Measurements from ENCODE around the gene CLCN7. TPM values are rescaled to one million over a fixed set of nuclear protein-coding genes. Genes with fewer than 3 reads are reported as not detected.

CLCN7 gene
- total and polyA plus RNA-seq, 8 donors, result 28.6 to 130 (median 31.3) TPM

- H3K4me1 ChIP-seq, result no peaks in the 10 kb centered on the region
- H3K36me3 ChIP-seq, result no peaks in the 10 kb centered on the region
- ATAC-seq, result no peak
- intact Hi-C loops (cut with DNase I), result no loop called here
- DNase-seq, result no peak
- H3K9me3 ChIP-seq, result no peaks in the 10 kb centered on the region
- H3K27me3 ChIP-seq, result peaks cover 0 to 8% of the 10 kb centered on the region in 2 donors
- no peak overlapping the region for H3K4me3 ChIP-seq
- no peak for TF ChIP-seq CTCF (IDR thresholded peaks at IDR 0.05)
- no peak overlapping the region for H3K27ac ChIP-seq
These were observed 35.6 kb downstream of the CLCN7 start for GRCh38 chr16:1439058-1439698.

DNA sequence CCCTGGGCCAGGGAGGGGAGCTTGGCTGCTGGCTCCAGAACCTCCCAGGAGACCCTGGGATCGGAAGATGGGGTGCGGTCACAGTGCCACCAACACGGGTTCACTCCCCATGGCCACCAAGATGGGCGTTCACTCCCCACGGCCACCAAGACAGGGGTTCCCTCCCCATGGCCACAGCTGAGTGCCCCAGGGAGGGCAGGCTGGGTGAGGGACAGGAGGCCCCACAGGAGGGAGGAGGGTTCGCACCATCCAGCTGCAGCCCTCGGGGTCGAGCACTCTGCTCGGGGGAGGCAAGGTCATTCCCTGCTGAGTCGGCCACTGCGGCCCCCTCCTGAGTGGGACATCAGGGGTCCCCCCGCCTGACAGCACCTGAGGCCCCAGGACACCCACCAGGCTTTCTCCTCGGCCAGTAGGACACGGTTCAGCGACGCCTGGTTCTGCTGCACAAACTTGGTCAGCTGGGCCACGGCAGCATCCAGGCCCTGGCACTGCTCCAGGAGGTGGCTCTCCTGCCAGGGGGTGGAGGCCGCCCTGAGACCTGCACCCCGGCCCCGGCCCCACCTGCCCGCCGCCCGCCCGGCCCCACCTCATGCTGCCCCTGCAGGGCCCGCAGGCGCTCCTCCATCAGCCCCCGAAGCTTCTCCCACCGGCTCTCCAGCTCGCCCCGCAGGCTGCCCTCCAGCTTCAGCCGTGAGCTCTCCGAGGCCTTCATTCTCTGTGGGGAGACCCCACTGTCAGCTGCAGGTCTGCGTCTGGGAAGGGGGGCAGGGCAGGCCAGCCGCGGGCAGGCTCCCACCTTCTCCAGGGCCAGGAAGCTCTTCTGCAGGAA, 36.4 kb downstream of the CLCN7 start:
- Histone ChIP-seq H3K4me1 (no peaks in the 10 kb centered on the region), H3K4me3 (no peak overlapping the region), H3K27ac (no peak overlapping the region), H3K36me3 (no peaks in the 10 kb centered on the region), H3K9me3 (no peaks in the 10 kb centered on the region), H3K27me3 (peaks cover 0 to 15% of the 10 kb centered on the region in 2 donors)
- intact Hi-C loops (cut with DNase I), result no loop called here
- ATAC-seq (no peak), DNase-seq (no peak)
- no peak for TF ChIP-seq CTCF (IDR thresholded peaks at IDR 0.05)

GRCh38 chr16:1437606-1438005, 37.2 kb downstream of the CLCN7 start:
- intact Hi-C loops (cut with DNase I), result no loop called here
- no peak overlapping the region for H3K27ac ChIP-seq
- TF ChIP-seq CTCF (IDR thresholded peaks at IDR 0.05), result no peak
- no peaks in the 10 kb centered on the region for H3K9me3 ChIP-seq
- H3K4me3 ChIP-seq, result no peak overlapping the region
- peaks cover 0 to 24% of the 10 kb centered on the region in 2 donors for H3K27me3 ChIP-seq
- no peak for ATAC-seq
- no peaks in the 10 kb centered on the region for H3K4me1 ChIP-seq
- H3K36me3 ChIP-seq, result no peaks in the 10 kb centered on the region
- no peak for DNase-seq

DNA sequence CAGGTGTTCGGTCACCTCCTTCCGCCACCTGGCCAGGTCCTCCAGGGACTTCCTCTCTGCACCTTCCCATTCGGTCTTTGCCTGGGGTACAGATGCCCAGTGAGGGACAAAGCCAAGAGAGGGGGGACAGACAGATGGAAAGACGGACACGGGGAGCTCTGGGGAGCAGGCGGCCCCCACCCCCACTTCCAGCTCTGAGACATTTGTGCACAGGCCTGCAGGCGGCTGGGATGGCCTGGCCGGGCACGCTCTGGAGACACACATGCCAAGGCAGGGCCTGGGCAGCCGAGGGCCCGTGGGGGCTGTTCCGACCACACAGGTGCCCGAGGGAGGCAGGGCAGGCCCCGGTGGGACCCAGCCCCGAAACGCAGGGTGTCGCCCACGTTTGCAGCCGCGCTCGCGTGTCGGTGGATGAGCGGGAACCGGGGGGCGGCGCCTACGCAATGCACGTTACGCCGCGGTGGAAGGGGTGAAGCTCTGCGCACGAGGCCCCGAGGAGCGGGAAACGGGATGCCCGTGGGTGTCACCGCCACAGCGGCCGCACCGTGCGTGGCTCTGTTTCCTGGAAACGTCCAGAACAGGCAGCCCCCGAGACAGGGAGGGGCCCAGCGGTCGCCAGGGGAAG, 38.0 kb downstream of the CLCN7 start:
- no peak for TF ChIP-seq CTCF (IDR thresholded peaks at IDR 0.05)
- intact Hi-C loops (cut with DNase I), result no loop called here

More for the DNA sequence above, 38.0 kb downstream of the CLCN7 start:
- Histone ChIP-seq H3K27ac (no peak overlapping the region), H3K27me3 (peaks cover 0 to 31% of the 10 kb centered on the region in 2 donors), H3K36me3 (no peaks in the 10 kb centered on the region), H3K4me1 (no peaks in the 10 kb centered on the region), H3K4me3 (no peak overlapping the region), H3K9me3 (no peaks in the 10 kb centered on the region)
- ATAC-seq (no peak), DNase-seq (no peak)

All from left lung (tissue), 10 donors.